ENCODE measurements around the gene CACNA2D3.

DNA sequence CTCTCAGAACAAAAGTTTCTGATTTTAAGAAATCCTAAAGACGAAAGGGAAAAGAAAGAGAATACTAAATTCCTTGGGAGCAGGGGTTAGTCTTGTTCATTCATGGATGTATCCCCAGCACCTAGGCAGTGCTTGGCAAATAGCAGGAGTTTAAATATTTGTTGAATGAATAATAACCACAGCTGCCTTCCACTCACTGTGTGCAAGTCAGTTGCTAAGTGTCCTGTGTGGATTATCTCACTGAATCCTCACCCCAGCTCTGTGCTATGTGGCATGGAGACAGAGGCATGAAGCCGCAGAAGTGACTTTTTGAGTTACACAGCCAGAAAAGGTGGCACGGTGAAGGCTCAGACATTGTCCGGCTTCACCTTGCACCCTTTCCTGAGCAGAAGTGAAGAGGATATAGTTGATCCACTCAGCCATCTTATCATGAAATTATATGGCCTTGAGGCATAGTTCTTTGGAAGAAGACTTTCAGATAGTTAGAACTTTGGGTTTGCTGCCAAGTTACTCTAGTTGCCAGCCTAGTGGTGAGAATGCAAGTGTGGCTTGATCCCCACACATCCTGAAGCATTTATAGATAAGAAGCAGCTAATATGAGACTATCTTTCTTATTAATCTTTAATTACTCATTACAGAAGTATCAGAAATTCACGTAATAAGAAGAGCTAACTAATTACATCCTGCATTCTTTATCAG, 450.0 kb downstream of the CACNA2D3 start:
- TF ChIP-seq, protein P1, sequence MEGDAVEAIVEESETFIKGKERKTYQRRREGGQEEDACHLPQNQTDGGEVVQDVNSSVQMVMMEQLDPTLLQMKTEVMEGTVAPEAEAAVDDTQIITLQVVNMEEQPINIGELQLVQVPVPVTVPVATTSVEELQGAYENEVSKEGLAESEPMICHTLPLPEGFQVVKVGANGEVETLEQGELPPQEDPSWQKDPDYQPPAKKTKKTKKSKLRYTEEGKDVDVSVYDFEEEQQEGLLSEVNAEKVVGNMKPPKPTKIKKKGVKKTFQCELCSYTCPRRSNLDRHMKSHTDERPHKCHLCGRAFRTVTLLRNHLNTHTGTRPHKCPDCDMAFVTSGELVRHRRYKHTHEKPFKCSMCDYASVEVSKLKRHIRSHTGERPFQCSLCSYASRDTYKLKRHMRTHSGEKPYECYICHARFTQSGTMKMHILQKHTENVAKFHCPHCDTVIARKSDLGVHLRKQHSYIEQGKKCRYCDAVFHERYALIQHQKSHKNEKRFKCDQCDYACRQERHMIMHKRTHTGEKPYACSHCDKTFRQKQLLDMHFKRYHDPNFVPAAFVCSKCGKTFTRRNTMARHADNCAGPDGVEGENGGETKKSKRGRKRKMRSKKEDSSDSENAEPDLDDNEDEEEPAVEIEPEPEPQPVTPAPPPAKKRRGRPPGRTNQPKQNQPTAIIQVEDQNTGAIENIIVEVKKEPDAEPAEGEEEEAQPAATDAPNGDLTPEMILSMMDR (IDR thresholded peaks at IDR 0.05): no peak
- TF ChIP-seq EZH2 (IDR thresholded peaks at IDR 0.05): no peak
